GM21526 (cell line): ENCODE results near the gene TRAF7.
"Not testable (repeated sequence)": the region's sequence is repeated elsewhere in the genome, so short reads cannot be mapped to it uniquely, and the experiment has no call there.

Source experiments
- ATAC-seq: cut with Tn5 transposase; IDR thresholded peaks from one replicate; pipeline ENCODE4 v1.9.1; 2021; ENCODE audit warnings: moderate library complexity; ENCODE audit not compliant: unreplicated experiment, low FRiP score

TRAF7 gene

DNA sequence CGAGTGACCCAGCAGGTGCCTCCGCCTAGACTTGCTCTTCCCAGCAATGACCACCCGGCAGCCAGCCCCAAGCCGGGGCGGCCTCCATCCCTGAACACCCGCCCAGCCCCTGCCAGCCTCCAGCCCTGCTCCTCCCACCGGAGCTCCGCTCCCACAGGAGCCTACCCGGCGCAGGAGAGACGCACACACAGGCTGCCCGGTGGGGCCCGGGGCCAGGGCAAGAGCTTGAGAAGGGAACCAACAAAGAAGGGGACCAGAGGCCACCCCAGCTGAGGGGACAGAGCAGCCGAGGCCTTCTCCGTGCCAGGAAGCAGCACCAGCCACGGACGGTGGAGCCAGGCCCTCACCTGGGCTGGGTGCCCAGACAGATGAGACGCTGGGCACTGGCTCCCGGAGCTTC lies 33.7 kb upstream of the TRAF7 start:
- ATAC-seq: no peak

DNA sequence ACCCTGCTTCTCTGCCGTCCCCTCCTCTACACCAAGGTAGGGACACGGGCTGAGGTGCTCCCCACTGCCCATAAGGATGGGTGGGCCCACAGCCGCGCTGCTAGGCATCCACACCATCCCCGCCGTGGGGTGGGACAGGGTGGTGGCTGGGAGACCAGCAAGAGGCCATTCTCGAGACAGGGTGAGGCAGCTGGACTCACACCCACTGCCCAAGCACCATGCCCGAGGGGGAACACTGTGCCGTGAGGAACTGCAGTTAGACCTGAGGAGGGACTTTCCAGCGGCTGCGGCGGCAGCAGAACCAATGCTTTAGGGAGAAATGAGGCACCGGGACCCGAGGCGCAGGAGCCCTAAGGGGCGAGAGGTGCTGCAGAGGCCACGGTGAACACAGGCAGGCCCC lies 33.2 kb upstream of the TRAF7 start:
- no peak for ATAC-seq

- ATAC-seq: not testable (repeated sequence)
Observed at GRCh38 chr16:2122934-2123683, 32.5 kb upstream of the TRAF7 start.

- ATAC-seq: not testable (repeated sequence)
Observed at GRCh38 chr16:2123706-2124376, 31.7 kb upstream of the TRAF7 start.

GRCh38 chr16:2124377-2124693 lies 31.2 kb upstream of the TRAF7 start:
- ATAC-seq: not testable (repeated sequence)

GRCh38 chr16:2124694-2125444 lies 30.7 kb upstream of the TRAF7 start:
- ATAC-seq: not testable (repeated sequence)

GRCh38 chr16:2125609-2126008 lies 30.0 kb upstream of the TRAF7 start:
- not testable (repeated sequence) for ATAC-seq

GRCh38 chr16:2126161-2126743 lies 29.3 kb upstream of the TRAF7 start:
- ATAC-seq: not testable (repeated sequence)

DNA sequence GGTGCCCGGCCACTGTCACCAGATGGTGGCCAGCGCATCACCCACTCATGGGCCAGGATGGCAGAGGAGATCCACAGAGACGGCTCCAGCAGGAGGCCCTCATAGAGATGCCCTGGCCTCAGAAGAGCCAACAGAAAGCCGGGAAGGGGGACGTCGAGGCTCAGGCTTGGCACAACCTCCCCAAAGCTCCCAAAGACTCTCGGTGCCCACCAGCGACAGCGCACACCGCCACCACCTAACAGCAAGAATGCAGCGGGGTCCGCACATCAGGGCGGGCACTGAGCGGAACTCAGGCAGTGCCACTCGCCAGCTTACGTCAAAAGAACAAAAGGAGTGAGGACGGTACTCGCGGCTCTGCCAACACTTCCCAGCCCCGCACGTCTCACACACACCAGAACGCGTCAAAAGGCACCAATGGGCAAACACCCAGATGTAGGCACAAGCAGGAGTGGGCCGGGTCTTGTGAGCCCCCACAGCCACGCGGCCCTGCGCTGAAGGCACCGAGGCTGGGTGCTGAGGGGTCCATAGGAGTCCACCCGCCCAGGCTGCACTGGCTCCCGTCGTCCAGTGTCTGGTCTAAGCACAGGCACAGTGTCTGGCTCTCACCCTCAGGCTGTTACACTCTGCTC lies 28.5 kb upstream of the TRAF7 start:
- ATAC-seq: not testable (repeated sequence)

DNA sequence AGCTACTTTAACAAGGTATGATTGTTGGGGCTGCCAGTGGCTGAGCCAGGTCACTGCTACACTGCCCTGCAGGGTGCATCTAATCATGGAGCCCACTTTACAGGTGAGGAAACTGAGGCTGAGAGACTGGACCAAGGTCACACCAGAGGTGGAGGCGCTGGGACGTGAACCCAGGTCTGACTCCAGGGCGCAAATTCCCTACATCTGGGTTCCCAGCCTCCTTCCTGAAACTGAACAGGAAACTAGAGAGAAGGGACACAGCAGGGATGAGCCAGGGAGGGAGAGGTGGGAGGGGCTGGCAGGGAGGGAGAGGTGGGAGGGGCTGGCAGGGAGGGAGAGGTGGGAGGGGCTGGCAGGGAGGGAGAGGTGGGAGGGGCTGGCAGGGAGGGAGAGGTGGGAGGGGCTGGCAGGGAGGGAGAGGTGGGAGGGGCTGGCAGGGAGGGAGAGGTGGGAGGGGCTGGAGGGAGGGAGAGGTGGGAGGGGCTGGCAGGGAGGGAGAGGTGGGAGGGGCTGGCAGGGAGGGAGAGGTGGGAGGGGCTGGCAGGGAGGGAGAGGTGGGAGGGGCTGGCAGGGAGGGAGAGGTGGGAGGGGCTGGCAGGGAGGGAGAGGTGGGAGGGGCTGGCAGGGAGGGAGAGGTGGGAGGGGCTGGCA lies 27.8 kb upstream of the TRAF7 start:
- ATAC-seq: not testable (repeated sequence)

- ATAC-seq: not testable (repeated sequence)
Observed at GRCh38 chr16:2129251-2129650, 26.3 kb upstream of the TRAF7 start.

DNA sequence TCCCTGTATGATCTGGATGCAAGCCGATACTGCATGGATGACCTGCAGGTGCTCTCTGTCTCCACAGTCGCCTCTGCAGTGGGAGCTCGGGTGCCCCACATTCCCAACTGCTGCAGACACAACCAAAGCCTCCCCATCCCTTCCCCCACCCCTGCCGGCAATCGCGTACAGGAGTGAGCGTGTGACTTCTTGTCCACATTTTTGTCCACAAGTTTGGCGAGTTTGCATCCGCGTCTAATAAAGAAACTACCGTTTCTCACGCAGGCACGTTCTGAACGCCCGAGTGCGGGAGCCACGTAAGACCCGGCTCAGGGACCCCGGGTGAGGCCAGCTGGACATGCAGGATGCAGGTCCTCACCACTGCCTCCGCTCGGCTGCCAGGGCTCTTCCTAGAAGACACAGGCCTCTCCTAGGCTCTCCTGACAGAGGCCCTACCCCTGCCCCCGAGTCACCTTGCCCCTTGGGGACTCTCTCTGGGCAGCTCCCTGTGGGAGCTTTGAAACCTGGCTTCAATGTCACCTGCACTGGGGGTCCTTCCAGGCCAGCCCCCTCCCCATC lies 25.6 kb upstream of the TRAF7 start:
- ATAC-seq: not testable (repeated sequence)

DNA sequence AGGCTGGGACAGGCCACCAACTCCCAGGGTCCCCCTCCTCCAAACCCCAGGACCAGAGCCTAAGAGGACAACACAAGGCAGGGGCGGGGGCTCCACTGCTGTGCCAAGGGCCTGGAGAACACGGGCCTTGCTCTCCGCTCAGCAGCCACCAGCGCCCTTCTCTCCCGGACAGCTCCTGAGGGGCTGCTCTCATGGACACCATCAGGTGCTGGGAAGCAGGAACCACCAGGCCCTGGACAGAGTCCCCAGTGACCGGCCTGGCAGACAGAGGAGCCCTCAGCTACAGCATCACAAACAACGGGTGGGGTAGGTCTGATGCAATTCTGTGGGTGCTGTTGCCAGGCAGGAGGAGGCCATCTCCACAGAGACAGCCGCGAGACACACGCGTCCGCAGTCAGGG lies 21.8 kb upstream of the TRAF7 start:
- ATAC-seq: not testable (repeated sequence)

- ATAC-seq: not testable (repeated sequence)
Observed at GRCh38 chr16:2135071-2135470, 20.5 kb upstream of the TRAF7 start.

GRCh38 chr16:2135770-2136490 lies 19.7 kb upstream of the TRAF7 start, which contains the start of gene PKD1:
TSS of gene PKD1 (minus strand) at chr16:2135898. CDS start at chr16:2135689, 209 bp downstream.
- not testable (repeated sequence) for ATAC-seq

GRCh38 chr16:2142942-2143877 lies 12.4 kb upstream of the TRAF7 start:
- ATAC-seq: no peak

GRCh38 chr16:2143878-2144485 lies 11.6 kb upstream of the TRAF7 start:
- ATAC-seq: no peak

GRCh38 chr16:2145843-2146242 lies 9.7 kb upstream of the TRAF7 start:
- ATAC-seq: no peak
